Esophagus mucosa (tissue), 1 donor: ENCODE data around the gene GLI2. TPM values are rescaled to one million over a fixed set of nuclear protein-coding genes. Genes with fewer than 3 reads are reported as not detected.

Source experiments
- ATAC-seq: fragments of 200-7000 bp; cut with Tn5 transposase; one replicate; pipeline ENCODE4 v1.9.1; 2020
- total RNA-seq: library from RNA; stranded (reverse); gene quantifications from one replicate; pipeline ENCODE4 v1.2.4, GENCODE V29; 2023
- donor health status: DM: yes; HTN: yes; CAD: no.

The GLI2 gene
- total RNA-seq, 1 donor from 2014 or later, result 0.72 TPM

DNA sequence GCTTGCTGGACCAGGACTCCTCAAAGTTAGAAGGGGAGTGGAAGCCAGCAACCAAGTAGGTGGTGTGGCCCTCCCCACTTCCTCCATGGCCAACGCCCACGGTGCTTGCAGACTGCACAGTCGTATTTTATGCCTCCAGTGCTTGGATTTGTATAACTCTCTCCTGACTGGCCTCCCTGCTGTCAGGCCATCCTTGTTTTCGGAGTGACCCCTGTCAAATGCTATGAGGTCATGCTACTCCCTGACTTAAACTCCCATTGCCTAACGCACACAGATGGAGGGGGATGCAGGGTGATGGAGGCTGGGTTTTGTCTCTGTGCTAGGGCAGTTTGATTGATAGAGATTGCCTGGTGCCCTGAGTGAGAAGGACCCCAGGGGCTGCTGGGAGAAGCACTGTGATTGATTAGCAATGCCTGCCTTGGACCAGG lies 36.1 kb downstream of the GLI2 start:
- no peak for ATAC-seq

DNA sequence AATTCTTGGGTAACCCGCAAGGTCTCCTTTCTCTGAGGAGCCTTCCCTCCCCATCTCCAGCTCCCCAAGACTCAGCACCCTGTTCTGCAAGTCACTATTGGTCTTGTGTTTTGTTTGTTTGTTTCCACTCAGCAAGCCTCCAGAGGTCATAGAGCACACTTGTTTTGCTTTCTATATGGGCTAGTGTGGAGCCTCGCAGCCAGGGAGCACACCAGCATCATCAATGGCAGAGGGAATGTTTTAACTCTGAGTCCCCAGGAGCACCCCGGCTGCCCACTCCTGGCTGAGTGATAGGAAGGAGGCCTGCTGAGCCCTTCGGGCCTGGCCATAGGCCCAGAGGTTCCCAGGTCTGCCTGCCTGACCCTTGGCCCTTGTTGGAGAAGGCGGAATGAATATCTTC lies 36.6 kb downstream of the GLI2 start:
- ATAC-seq, result no peak

DNA sequence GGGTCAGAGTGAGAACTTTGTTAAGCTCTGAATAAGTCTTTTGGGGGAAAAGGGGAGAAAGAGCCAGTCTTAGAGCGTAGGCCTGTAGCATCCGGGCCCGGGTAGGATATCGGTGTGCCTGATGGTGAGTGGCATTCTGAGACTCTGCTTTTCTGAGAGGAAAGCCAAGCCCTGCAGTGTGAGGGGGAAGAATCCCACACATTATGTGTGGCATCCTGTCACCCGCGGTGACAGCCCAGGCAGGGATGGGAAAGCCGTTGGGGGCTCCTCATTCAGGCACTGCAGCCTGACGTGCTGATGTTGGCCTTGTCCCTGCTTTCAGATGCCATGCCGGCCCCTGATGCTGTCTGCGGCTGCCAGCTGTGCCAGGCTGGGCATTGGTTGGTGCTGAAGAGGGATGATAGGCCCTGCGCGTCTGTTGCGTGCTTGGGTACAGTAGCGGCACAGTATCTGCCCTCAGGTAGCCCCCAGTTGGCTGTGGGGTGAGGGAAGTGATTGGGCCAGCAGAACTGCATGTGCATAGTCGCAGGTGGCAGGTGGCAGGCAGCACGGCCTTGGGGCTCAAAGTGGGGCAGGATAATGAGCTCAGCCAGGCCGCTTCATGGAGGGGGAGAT lies 37.6 kb downstream of the GLI2 start:
- ATAC-seq, result no peak

DNA sequence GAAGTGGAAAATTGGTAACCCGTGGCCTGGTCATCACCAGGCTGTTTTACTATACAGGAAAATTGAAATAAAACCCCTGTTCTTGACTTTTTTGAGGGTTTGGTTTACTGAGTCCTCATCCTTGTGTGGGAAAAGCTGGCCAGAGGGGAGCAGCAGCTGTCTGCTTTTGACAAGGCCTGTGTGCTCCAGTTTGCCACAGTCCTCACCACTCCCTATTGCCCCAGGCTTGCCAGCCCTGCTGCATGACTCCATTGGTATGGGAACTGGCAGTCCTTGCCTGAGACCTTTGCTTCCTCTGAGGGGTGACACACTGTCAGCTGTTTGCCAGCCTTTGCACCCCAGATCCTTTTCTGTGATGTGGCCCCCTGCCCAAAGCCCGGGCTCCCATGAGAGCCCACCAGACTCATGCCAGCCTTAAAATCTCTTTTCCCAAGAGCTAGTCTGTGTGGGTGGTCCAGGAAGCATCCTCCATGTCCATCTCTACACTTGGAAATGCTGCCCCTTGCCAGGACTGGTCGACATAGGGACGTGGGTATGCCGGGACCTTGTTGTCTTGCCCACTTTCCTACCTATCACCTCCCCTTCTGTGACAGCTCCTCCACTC lies 39.0 kb downstream of the GLI2 start:
- ATAC-seq, result no peak

DNA sequence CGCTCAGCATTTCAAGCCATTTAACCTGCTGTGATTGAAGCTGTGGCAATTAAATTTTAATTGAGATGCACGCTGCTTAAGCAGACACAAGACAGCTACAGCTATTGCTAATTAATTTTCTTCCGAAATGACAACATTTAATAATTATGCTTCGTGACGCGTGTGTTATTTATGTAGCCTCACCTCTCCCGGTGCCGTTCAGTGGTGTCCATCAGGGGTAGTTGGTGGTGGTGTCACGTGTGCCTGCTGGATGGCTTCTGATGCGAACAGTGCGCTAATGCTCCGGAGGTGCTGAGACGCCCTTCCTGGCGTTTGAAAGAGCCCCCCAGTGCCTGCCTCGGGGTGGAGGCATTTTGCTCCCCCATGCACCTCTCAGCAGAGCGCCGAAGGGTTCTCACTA lies 39.5 kb downstream of the GLI2 start:
- no peak for ATAC-seq

DNA sequence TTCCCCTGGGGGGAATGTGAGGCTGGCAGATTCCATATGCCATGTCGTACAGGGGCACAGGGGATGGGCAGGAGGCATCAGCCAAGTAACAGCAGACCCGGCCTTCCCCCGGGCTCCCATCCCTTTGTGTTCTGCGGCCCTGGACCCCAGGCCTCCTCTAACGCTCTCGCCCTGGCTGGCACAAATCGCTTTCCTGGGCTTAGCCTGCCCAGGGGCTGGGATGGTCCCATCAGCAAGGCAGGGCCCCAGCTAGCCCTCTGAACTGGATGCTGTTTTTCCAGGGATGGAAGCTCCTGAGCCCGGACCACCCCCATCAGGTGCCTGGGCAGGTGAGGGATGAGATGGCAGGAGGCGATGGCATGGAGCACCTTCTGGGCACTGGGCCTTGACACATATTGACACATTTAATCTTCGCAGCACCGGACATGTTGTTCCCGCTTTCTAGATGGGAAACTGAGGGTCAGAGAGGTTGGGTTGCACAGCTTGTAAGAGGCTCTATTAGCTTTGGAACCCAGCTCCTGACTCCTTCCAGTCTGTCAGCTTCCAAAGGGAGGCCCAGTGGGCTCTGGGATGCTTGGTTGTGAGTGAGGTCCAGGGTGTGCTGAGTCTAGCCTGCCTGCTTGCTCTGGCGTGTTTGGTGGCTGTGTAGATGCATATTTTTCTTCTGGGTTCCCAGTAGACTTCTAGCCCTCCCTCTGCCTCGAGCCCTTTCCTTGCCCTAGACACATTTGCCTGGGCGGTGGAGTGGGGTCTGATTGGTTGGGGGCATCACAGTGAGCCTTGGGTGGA lies 40.3 kb downstream of the GLI2 start:
- no peak for ATAC-seq

DNA sequence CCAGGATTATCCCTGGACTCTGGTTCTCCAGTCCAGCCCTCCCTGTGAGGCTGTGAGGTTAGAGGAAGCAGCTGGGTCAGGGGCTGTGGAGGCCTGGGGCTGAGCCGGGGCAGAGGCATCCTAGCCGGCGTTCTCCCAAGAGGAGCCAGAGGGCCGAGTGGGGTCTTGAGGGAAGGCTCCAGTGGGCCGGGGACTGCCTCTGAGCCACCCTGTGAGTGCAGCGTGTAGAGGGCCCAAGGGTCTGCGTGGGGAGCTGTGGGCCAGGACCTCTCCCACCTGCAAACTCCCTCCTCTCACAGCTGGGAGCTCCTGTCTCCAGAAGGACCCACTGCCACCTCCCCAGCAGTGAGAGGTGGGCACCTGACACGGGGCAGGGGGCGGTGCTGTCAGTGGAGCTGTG lies 41.0 kb downstream of the GLI2 start:
- no peak for ATAC-seq

DNA sequence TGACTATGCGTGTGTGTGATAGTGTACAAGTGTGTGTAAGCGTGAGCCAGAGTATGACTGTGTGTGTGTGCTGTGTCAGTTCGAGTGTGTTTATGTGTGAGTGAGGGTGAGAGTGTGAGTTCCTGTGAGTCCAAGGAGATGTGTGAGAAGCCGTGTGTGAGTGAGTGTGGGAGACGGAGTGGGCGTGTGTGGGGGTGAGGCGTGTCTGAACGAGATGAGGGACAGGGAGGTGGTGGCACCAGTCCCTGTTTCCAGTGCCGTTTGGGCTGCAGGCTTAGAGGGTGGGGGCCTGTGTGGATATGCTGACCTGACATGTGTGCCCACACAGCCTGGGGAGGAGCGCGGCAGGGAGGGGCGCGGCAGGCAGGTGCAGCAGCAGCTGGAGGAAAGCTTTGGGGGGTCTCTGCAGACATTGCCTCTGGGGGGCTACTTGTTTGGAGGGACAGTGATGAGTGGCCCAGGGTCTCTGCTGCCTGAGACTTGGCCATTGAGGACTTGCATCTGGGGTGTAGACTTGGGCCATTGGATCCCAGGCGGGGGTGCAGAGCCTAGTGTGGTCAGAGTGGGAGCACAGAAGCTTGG lies 41.6 kb downstream of the GLI2 start:
- no peak for ATAC-seq

DNA sequence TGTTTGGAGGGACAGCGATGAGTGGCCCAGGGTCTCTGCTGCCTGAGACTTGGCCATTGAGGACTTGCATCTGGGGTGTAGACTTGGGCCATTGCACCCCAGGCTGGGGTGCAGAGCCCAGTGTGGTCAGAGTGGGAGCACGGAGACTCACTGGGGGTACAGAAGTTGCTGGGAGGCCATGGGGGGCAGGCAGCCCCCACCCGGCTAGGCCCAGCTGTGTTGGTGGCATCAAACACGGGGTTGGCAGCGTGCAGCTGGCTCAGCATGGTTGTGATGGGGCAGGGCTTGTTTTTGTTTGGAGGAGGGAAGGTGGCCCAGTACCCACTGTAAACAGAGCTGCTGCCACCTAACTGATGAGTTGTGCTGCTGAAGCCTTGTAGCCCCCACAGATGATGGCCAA lies 42.1 kb downstream of the GLI2 start:
- ATAC-seq, result no peak

DNA sequence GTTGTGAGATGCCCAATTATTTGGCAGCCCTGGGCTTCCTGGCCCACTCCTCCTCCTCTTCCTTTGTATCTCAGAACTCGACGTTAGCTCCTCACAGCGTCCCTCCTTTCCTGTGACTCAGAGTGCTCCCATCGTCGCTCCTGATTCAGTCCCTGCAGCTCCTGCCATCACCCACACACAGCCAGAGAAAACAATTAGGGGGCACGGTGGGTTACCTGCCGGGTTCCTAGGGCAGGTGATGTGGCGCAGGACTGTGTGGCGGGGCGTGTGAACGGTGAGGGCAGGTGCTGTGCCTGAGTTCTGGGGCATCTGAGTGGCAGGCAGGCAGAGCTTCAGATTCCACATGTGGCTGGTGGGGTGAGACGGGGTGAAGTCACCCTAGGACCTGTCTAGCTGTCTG lies 42.6 kb downstream of the GLI2 start:
- ATAC-seq, result no peak

DNA sequence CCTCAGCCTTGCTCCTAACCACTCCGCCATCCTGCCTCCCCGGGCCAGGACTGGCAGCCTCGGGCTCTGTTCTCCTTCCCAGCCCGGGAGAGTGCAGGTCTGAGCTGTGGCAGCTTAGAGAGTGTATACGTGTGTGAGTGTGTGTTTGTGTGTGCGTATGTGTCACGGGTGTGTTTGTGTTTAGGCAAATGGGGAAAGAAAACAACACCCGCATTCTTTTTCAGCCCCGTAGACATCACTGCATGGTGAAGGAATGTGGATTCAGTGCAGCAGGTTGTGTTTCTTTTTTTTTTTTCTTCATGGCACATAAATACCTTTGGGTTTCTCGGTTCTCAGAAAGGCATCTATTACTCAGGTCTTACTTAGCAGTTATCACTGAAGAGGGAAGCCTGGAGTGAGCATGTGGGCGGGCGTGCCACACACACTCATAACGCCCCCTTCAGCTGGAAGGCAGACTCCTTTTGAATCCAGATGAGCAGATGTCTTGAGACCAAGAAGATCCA lies 44.2 kb downstream of the GLI2 start:
- ATAC-seq, result no peak

DNA sequence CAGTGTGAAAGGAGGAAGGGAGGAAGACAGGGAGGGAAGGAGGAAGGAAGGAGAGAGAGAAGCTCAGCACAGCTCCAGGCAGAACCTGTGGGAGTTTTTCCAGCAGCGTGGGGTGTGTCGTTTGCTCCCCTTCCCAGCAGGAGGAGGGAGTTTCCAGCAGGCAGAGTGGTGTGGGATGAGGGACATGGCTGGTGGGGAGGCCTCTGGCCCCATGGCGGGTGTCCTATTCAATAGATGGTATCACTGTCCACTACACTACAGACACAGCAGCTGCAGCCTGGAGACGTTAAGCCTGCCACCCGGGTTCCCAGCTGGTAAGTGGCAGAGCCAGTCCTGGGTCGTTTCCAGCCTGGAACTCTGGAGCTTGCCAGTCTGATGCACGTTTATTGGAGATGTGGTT lies 44.7 kb downstream of the GLI2 start:
- no peak for ATAC-seq

DNA sequence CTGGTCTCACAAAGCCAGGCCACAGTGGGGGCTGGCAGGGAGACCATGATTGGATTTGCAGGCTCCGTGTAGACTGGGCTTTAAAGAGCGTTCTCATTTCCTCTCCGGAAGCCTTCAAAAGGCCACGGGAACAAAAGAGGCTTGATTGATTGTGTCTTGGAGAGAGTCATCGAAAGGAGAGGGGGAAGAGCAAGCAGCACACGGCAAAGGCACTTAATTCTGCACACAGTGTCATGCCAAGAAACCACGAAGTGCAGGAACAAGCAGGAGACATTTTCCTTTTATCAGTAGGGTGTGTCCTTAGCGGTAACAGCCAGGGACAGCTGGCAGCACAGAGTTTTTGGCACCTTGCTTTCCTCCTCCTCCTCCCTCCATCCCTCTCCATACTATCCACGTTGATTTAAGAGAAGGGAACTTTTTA lies 47.7 kb downstream of the GLI2 start:
- ATAC-seq, result peak; percentile 39

DNA sequence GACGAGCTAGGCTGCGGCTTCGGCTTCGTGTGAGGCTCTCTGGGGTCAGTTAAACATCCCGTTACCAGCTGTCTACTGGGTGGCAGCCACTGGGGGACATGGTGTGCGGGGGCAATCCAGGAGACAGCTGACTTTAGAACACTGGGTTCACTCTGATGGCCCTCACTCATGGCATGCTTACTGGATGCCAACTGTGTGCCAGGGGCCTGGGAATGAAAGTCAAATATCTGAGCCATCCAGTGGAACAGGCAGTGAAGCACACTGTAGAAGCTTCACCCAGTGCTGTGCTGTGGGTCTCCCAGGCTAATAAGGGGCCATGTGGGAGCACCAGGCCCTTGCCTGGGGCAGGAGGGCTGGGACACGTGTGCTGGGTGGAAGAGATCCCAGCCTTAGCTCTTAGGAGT lies 48.3 kb downstream of the GLI2 start:
- ATAC-seq, result no peak
